Epithelial cell of esophagus (primary cell): ENCODE data around the gene ELK1.
A peak's percentile ranks its signal among the peaks of the same experiment; 100 is the strongest.

Experiments used
- DNase-seq: peaks from one replicate; pipeline ENCODE4 v3.0.0; 2010; ENCODE audit warnings: low read depth
- H3K4me3 ChIP-seq: 2 replicates; pipeline ENCODE4 v1.5.1; 2011; ENCODE audit warnings: mild to moderate bottlenecking, low read length, control low read depth
- CTCF ChIP-seq: IDR thresholded peaks from 2 replicates; pipeline ENCODE4 v1.5.1; 2011; ENCODE audit warnings: low read depth, mild to moderate bottlenecking, low read length, control low read depth, inconsistent platforms; ENCODE audit not compliant: insufficient read depth; ENCODE audit errors: missing control alignments

Gene ELK1

GRCh38 chrX:47632666-47633065 is 17.7 kb downstream of the ELK1 start:
- no peak overlapping the region for H3K4me3 ChIP-seq
- no peak for DNase-seq

GRCh38 chrX:47631676-47632075 is 18.7 kb downstream of the ELK1 start:
- no peak for DNase-seq
- no peak for TF ChIP-seq CTCF
- H3K4me3 ChIP-seq, result no peak overlapping the region

More at GRCh38 chrX:47632666-47633065, 17.7 kb downstream of the ELK1 start:
- no peak for TF ChIP-seq CTCF

GRCh38 chrX:47629419-47630200 is 20.8 kb downstream of the ELK1 start, which contains the start of gene CFP:
Gene CFP (minus strand): TSS chrX:47629930. CDS start chrX:47629844, 86 bp downstream.
- no peak within 1 kb of the TSS for H3K4me3 ChIP-seq
- TF ChIP-seq CTCF, result no peak
- DNase-seq, result no peak

GRCh38 chrX:47628982-47629381 is 21.4 kb downstream of the ELK1 start:
- peak; percentile 39 for TF ChIP-seq CTCF
- no peak overlapping the region for H3K4me3 ChIP-seq
- peak; percentile 25 for DNase-seq

- H3K4me3 ChIP-seq, result no peak overlapping the region
- no peak for TF ChIP-seq CTCF
- DNase-seq, result no peak
These were observed 25.0 kb downstream of the ELK1 start for GRCh38 chrX:47625365-47625764.

- TF ChIP-seq CTCF, result no peak
- peak overlapping the region; percentile 14 for H3K4me3 ChIP-seq
- peak; percentile 67 for DNase-seq
These were observed 26.8 kb downstream of the ELK1 start for GRCh38 chrX:47623540-47624027.
